HepG2 (cell line): ENCODE results near the gene LRP5. TPM values are rescaled to one million over a fixed set of nuclear protein-coding genes. Genes with fewer than 3 reads are reported as not detected.

Experiments used
- ARID3A ChIP-seq: IDR thresholded peaks from 2 replicates; pipeline ENCODE4 v1.6.1; 2012; ENCODE audit warnings: low read depth, low read length, improper control_type of control experiment
- BCLAF1 ChIP-seq: fragments of 450-650 bp; IDR thresholded peaks from 2 replicates; pipeline ENCODE4 v1.6.1; 2017; ENCODE audit warnings: mild to moderate bottlenecking
- CC2D1A ChIP-seq: sonication (generic); formaldehyde crosslinking; IDR thresholded peaks from 2 replicates; pipeline ENCODE4 v1.8.1; 2023; ENCODE audit warnings: mild to moderate bottlenecking, missing genetic modification reagents
- GPN1 ChIP-seq: sonication (generic); formaldehyde crosslinking; IDR thresholded peaks from 2 replicates; pipeline ENCODE4 v1.5.1; 2020; ENCODE audit warnings: missing genetic modification reagents, borderline replicate concordance
- HMGXB3 ChIP-seq: sonication (generic); formaldehyde crosslinking; IDR thresholded peaks from 2 replicates; pipeline ENCODE4 v1.4.0; 2020; ENCODE audit warnings: missing genetic modification reagents, borderline replicate concordance
- MBNL3 ChIP-seq: fragments of 250-450 bp; sonication (Bioruptor Pico); conservative IDR thresholded peaks from 2 replicates; pipeline ENCODE4 v1.8.0; 2022; ENCODE audit warnings: mild to moderate bottlenecking, inconsistent platforms
- TRAFD1 ChIP-seq: sonication (generic); formaldehyde crosslinking; IDR thresholded peaks from 2 replicates; pipeline ENCODE4 v1.5.1; 2020; ENCODE audit warnings: missing genetic modification reagents, mild to moderate bottlenecking, borderline replicate concordance
- ZBTB34 ChIP-seq: sonication (generic); formaldehyde crosslinking; IDR thresholded peaks from 2 replicates; pipeline ENCODE4 v1.8.0; 2022; ENCODE audit warnings: mild to moderate bottlenecking, missing genetic modification reagents
- ZFYVE20 ChIP-seq: sonication (generic); formaldehyde crosslinking; IDR thresholded peaks from 2 replicates; pipeline ENCODE4 v1.8.0; 2023; ENCODE audit warnings: low read depth, mild to moderate bottlenecking, moderate library complexity, missing genetic modification reagents, borderline replicate concordance
- ZNF609 ChIP-seq: sonication (generic); formaldehyde crosslinking; IDR thresholded peaks from 2 replicates; pipeline ENCODE4 v1.4.0; 2020; ENCODE audit warnings: mild to moderate bottlenecking, missing genetic modification reagents, borderline replicate concordance
- ZNF652 ChIP-seq: IDR thresholded peaks from 2 replicates; pipeline ENCODE4 v1.6.1; 2016; ENCODE audit warnings: low read depth, borderline replicate concordance
- polyA plus RNA-seq, 8 experiments: library from polyadenylated mRNA; depleted of rRNA in 3 of 8; stranded (reverse) in 7 of 8; unstranded in 1 of 8; fragments of >200 nt; fragmentation: Illumina TruSeq in 4 of 8; extraction: Trizol in 4 of 8; gene quantifications; 2 replicates each; pipeline versions ENCODE4 v1.2.1 to v1.2.3, GENCODE V29; 2011 to 2016; ENCODE audit warnings: low read depth in 4 of 8, missing spikeins in 1 of 8, mixed read lengths in 1 of 8; ENCODE audit not compliant: insufficient read depth in 1 of 8
- total RNA-seq, 5 experiments: library from RNA; depleted of rRNA; stranded (reverse); fragments of >200 nt; fragmentation: Illumina TruSeq; extraction: Trizol; gene quantifications; 2 replicates each; pipeline ENCODE4 v1.2.3, GENCODE V29; 2016; ENCODE audit warnings: low read depth in 1 of 5

LRP5 gene
- total and polyA plus RNA-seq, 2 of the 13 experiments (the other 11 are each of a cell fraction or from before 2014, with no cell fraction given): 40.4 to 64.0 TPM

GRCh38 chr11:68302670-68303069 is 9.7 kb upstream of the LRP5 start (continued):
- TF ChIP-seq ZNF609 (no peak), TRAFD1 (CRISPR knock-in tag) (no peak), ZFYVE20 (CRISPR knock-in tag) (no peak), HMGXB3 (no peak), BCLAF1 (no peak), MBNL3 (CRISPR knock-in tag) (no peak), GPN1 (no peak), ZBTB34 (CRISPR knock-in tag) (no peak), ARID3A (no peak), CC2D1A (no peak), ZNF652 (no peak)
